CD4-positive, alpha-beta T cell (primary cell): ENCODE data around the gene BORCS8. TPM values are rescaled to one million over a fixed set of nuclear protein-coding genes. Genes with fewer than 3 reads are reported as not detected.

Experiments
- ATAC-seq: fragments of 200-7000 bp; cut with Tn5 transposase; one replicate; pipeline ENCODE4 v1.10.0; 2022; ENCODE audit warnings: mild to moderate bottlenecking; ENCODE audit not compliant: poor library complexity
- CTCF ChIA-PET: fragments of 350-600 bp; sonication (Branson Sonifier 250); formaldehyde crosslinking; loops from one replicate; lab custom pipeline; 2021; ENCODE audit warnings: antibody characterized with exemption, inconsistent platforms; lab: Charles Lee
- POLR2A ChIA-PET: fragments of 350-600 bp; sonication (Branson Sonifier 250); formaldehyde crosslinking; loops from one replicate; lab custom pipeline; 2021; ENCODE audit warnings: antibody characterized with exemption, inconsistent platforms; lab: Charles Lee
- DNase-seq, 14 experiments: peaks; one replicate each; pipeline ENCODE4 v3.0.0-alpha.2; 2013 to 2020; ENCODE audit warnings: mixed read lengths in 2 of 14
- H3K27ac ChIP-seq, 2 donors: one replicate each; pipeline versions ENCODE4 v1.5.1 to v1.7.0; 2013; ENCODE audit warnings: low read length in 2 of 2, low read depth in 1 of 2, mild to moderate bottlenecking in 1 of 2
- H3K27me3 ChIP-seq, 2 experiments: 1 replicate in 1 of 2; 2 replicates in 1 of 2; pipeline versions ENCODE4 v1.6.1 to v1.7.0; 2013; ENCODE audit warnings: low read length in 2 of 2, control low read depth in 1 of 2, mild to moderate bottlenecking in 1 of 2, moderate library complexity in 1 of 2; ENCODE audit not compliant: insufficient read depth in 2 of 2, control insufficient read depth in 1 of 2
- H3K36me3 ChIP-seq: one replicate; pipeline ENCODE4 v1.6.1; 2013; ENCODE audit warnings: low read length, control low read depth; ENCODE audit not compliant: insufficient read depth
- H3K4me1 ChIP-seq: one replicate; pipeline ENCODE4 v1.6.1; 2013; ENCODE audit warnings: low read length, control low read depth; ENCODE audit not compliant: insufficient read depth
- H3K4me3 ChIP-seq: one replicate; pipeline ENCODE4 v1.5.1; 2013; ENCODE audit warnings: mild to moderate bottlenecking, low read length, moderate library complexity
- H3K9me3 ChIP-seq, 2 experiments: 1 replicate in 1 of 2; 2 replicates in 1 of 2; pipeline versions ENCODE4 v1.6.1 to v1.7.0; 2013; ENCODE audit warnings: low read length in 2 of 2, mild to moderate bottlenecking in 2 of 2, control low read depth in 1 of 2, moderate library complexity in 1 of 2; ENCODE audit not compliant: control insufficient read depth in 1 of 2, insufficient read depth in 1 of 2
- H3K27ac Mint-ChIP-seq: one replicate; pipeline ENCODE4 v1.8.0; 2020; ENCODE audit warnings: mixed read lengths
- H3K27me3 Mint-ChIP-seq: one replicate; pipeline ENCODE4 v1.8.0; 2021; ENCODE audit warnings: mixed read lengths
- H3K36me3 Mint-ChIP-seq: one replicate; pipeline ENCODE4 v1.8.0; 2021; ENCODE audit warnings: low read depth, mixed read lengths
- H3K4me1 Mint-ChIP-seq: one replicate; pipeline ENCODE4 v1.8.0; 2021; ENCODE audit warnings: low read depth, mixed read lengths
- H3K4me3 Mint-ChIP-seq: one replicate; pipeline ENCODE4 v1.8.0; 2020; ENCODE audit warnings: mild to moderate bottlenecking, mixed read lengths
- H3K9me3 Mint-ChIP-seq: one replicate; pipeline ENCODE4 v1.8.0; 2020; ENCODE audit warnings: mixed read lengths
- CTCF ChIP-seq: fragments of 200-600 bp; IDR thresholded peaks from one replicate; pipeline ENCODE4 v1.8.0; 2022; ENCODE audit warnings: antibody characterized with exemption, mild to moderate bottlenecking
- intact Hi-C, 2 experiments: fragments of 100-400 bp; cut with DNase I in 1 of 2; cut with micrococcal nuclease in 1 of 2; formaldehyde crosslinking; loops; one replicate each; pipeline versions ENCODE4 v1.15.1 to v1.9.0; 2023 to 2025; cut with DNase I, micrococcal nuclease
- total RNA-seq, 174 experiments: library from RNA in 2 of 174; stranded (reverse) in 2 of 174; gene quantifications; one replicate each; pipeline ENCODE4 v1.2.3 and lab custom pipeline; 2021 to 2026

Gene BORCS8
- total RNA-seq, 2 experiments from 2014 or later, result 12.0 to 15.0 TPM

DNA sequence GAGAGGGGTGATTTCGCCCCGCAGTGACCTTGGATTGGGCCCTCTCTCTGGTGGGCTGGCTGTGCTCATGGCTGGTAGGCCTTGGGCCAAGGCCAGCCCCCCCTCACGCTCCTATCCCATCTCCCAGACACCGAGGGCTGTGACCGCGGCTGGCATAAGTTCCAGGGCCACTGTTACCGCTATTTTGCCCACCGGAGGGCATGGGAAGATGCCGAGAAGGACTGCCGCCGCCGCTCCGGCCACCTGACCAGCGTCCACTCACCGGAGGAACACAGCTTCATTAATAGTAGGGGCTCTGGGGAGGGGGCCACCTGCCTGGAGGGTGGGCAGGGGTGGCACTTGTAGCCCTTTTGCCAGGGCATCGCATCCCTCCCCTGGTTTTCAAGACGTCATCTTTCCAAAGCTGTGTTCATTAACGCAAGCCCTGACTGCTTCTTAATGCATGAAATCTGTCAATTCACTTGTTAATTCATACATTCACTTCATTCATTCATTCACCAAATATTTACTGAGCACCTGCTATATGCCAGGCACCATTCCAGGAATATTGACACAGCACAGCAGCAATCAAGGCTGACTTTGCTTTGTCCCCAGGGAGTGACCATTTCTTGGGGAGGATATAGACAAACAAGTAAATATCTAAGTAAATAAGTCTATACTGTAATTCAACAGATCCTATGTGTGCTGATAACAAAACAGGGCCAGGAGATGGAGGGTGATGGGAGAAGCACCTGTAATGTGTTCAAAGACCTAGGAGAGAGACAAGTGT is 46.4 kb upstream of the BORCS8 start:
- intact Hi-C loops, result no loop called here
- ChIA-PET POLR2A (no interaction called here), CTCF (no interaction called here)
- H3K27ac ChIP-seq, result no peak overlapping the region
- no peak for TF ChIP-seq CTCF
- H3K9me3 Mint-ChIP-seq, result peaks cover 3% of the 10 kb centered on the region
- H3K4me3 Mint-ChIP-seq, result no peak overlapping the region
- no peak for DNase-seq
- no peak for ATAC-seq
- no peak overlapping the region for H3K27ac Mint-ChIP-seq
- H3K36me3 Mint-ChIP-seq, result no peaks in the 10 kb centered on the region
- no peaks in the 10 kb centered on the region for H3K4me1 Mint-ChIP-seq
- H3K4me3 ChIP-seq, result no peak overlapping the region
- peaks cover 23% of the 10 kb centered on the region for H3K27me3 Mint-ChIP-seq
- no peaks in the 10 kb centered on the region for H3K36me3 ChIP-seq
- peaks cover 24 to 25% of the 10 kb centered on the region in 2 experiments for H3K9me3 ChIP-seq
- peaks cover 0 to 8% of the 10 kb centered on the region in 2 experiments for H3K27me3 ChIP-seq
- no peaks in the 10 kb centered on the region for H3K4me1 ChIP-seq

- no peak overlapping the region for H3K27ac Mint-ChIP-seq
- H3K4me3 ChIP-seq, result no peak overlapping the region
- peaks cover 24 to 25% of the 10 kb centered on the region in 2 experiments for H3K9me3 ChIP-seq
- ChIA-PET CTCF (no interaction called here), POLR2A (no interaction called here)
- H3K4me1 Mint-ChIP-seq, result no peaks in the 10 kb centered on the region
- no peak for DNase-seq
- H3K4me3 Mint-ChIP-seq, result no peak overlapping the region
- H3K27ac ChIP-seq, result no peak overlapping the region
- TF ChIP-seq CTCF, result no peak
- H3K36me3 ChIP-seq, result no peaks in the 10 kb centered on the region
- H3K27me3 Mint-ChIP-seq, result peaks cover 23% of the 10 kb centered on the region
- intact Hi-C loops, result no loop called here
- H3K4me1 ChIP-seq, result no peaks in the 10 kb centered on the region
- H3K9me3 Mint-ChIP-seq, result peaks cover 3% of the 10 kb centered on the region
- peaks cover 0 to 8% of the 10 kb centered on the region in 2 experiments for H3K27me3 ChIP-seq
- no peaks in the 10 kb centered on the region for H3K36me3 Mint-ChIP-seq
- no peak for ATAC-seq
Observed at GRCh38 chr19:19236173-19236572, 44.2 kb upstream of the BORCS8 start.

DNA sequence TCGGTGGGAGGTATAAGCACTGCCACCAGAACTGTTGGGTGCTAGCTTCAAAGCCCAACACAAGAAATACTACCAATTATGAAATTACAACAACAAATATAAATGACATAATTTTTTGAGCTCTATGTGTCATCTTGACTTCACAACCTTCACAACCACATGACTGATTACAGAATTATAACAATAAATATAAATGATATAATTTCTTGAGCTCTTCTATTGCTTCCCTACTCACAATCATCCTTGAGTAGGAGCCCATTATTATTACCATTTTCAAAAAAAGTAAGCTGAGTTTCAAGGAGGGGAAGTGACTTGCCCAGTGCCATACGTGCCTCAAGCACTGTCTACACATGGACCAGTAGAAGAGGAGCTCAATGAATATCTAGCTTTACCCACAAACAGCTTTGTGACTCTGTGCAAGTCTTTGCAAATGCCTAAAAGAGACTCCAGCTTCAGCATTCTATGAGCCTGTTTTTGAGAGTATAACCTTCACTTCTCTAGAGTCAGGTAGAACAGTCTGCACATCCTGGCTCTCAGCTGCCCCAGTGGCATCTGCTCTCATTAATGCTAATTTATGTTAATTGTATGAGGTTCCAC is 42.4 kb upstream of the BORCS8 start:
- intact Hi-C loops, result no loop called here
- Histone ChIP-seq H3K36me3 (no peaks in the 10 kb centered on the region), H3K27me3 (peaks cover 0 to under 1% of the 10 kb centered on the region in 2 experiments), H3K4me3 (no peak overlapping the region), H3K4me1 (no peaks in the 10 kb centered on the region), H3K9me3 (peaks cover 20 to 24% of the 10 kb centered on the region in 2 experiments), H3K27ac (no peak overlapping the region)
- Mint-ChIP-seq H3K36me3 (no peaks in the 10 kb centered on the region), H3K27me3 (peaks cover 18% of the 10 kb centered on the region), H3K27ac (no peak overlapping the region), H3K4me1 (no peaks in the 10 kb centered on the region), H3K9me3 (peaks cover 3% of the 10 kb centered on the region), H3K4me3 (no peak overlapping the region)
- TF ChIP-seq CTCF, result no peak
- ChIA-PET POLR2A (no interaction called here), CTCF (interaction anchor here (1.1 kb wide), 1 partner anchor 10 kb away, joined by 3 read pairs; no protein-coding TSS in a partner anchor)
- ATAC-seq, result no peak
- no peak for DNase-seq
